Amniotic epithelial cell (primary cell): ENCODE results near the gene KDM1A.

Source experiments
- DNase-seq: peaks from one replicate; pipeline ENCODE4 v3.0.0-alpha.2; 2010; ENCODE audit warnings: low read depth

KDM1A gene

DNA sequence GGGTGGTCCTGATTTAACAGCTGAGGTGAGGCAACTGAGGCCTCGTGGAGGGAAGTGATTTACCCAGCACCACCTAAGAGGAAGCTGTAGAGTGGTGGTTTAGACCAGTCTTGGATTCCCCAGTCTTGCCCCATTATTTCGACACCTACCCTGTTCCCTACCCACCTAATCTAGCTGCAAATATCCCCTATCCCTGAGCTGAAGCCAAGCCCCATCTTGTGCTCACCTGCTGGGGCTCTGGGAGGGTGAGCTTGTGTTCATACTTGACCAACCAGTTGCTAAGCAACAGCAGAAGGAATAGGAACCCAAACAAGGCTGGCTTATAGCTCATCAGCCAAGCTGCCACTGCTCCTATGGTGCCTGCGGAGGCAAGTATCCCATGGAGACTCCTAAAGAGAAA lies 5.6 kb upstream of the KDM1A start:
- no peak for DNase-seq

DNA sequence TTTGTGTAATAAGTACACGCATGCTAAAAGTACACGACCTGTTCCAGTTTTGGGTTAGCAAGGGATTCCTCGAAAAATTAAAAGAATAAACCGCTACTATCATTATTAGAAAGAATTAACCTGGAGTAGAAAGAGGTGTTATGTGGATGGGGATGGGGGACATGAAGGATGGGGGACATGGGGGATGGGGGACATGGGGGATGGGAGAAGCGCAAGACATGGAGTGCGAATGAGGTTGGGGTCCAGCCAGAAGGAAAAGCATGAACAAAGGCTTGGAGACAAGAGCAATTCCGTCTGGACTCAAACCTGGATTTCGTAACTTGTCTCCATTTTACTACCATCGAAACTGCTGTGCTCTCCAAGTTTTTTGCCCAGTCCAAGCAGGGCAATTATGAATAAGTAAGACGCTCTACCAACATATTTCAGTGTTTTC lies 591 bp upstream of the KDM1A start:
- DNase-seq, result no peak

DNA sequence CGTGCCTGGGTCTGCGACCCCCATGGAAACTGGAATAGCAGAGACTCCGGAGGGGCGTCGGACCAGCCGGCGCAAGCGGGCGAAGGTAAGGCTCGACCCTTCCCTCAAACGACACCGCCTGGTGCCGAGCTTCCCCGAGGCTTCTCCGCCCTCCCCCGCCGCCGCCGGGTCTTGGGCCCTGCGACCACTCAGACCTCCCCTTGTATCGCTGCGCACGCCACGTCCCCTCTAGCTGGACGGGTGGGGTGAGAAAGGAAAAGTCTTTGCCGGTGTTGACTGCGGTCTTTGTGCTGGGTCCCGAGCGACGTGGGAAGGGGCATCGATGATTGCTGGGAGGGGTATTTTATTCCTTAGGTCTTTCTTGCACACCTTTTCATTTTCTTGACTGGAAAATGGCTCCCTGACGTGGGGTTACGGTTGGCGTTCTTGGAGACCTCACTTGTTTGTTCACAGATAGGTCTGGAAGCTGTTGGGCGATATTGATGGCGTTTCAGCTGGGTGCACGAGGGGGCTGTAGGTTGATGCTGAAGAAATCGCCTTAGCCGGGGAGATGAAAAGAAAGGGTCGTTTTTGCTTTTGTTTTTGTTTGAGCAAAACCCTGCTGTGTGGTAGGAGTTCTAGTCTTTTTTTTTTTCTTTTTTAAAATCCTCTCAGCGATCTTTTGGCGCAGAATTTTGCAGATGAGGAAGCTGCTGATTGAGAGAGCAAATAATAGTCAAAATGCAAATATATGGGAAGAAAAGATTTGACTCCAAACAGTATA lies 776 bp downstream of the KDM1A start:
- peak; percentile 55 for DNase-seq

DNA sequence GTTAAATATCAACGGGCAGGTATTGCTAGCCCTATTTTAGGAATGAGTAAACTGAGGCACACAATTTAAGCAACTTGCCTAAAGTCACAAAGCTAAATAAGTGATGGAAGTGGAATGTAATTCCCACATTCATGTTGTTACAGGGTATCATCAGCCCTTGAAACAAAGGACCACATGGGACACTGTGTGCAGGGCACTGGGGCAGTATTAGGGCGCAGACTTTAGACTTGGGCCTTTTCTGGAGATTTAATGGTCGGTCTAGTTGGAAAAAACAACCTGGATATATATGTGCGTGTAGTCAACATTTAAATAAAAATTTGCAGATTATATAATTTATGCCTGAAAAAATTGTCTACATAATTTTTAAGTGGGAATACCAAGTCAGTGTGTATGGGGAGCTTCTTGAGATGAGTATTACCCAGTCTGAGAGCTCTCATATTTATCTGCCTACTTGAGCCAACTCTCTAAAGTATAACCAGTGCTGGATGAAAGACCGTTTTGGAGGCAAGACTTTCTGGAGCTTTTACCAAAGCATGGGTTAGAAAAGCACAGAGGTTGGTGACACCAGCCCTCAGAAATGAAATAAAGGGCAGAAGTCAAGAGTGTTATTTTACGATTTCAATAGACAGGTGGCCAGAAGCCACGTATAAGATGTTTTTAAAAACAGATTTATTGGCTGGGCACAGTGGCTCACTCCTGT lies 1.6 kb downstream of the KDM1A start:
- peak; percentile 15 for DNase-seq

DNA sequence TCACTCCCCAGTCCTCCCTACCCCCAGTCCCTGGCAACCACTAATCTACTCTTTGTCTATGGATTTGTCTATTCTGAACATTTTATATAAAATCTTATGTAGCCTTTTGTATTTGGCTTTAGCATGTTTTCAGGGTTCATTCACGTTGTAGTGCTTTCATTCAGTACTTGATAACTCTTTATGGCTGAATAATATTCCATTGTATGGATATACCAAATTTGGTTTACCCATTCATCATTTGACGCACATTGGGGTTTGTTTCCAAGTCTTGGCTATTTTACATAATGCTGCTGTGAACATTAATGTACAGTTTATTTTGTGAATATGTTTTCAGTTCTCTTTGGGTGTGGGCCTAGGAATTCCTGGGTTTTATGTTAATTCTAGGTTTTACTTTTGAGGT lies 2.6 kb downstream of the KDM1A start:
- DNase-seq, result no peak

DNA sequence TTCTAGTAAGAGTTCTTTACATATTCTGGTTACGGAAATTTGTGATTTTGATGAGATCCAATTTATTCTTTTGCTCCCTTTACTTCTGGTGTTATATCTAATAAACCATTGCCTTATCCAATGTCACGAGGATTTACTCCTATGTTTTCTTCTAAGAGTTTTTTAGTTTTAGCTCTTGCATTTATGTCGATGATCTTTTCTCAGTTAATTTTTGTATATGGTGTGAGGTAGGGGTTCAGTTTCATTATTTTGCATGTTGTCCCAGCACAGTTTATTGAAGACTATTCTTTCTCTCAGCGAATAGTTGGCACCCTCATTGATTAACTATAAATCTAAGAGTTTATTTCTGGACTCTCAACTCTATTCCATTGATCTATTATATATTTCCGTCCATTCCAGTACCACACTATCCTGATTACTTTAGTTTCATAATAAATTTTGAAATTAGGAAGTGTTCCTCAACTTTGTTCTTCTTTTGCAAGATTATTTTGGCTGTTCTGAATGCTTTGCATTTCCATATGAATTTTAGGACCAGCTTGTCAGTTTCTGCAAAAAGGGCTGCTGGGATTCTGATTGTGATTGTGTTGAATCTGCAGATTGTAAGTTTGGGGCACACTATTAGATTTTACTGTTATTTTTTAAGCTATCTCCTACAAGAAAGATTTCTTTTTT lies 4.0 kb downstream of the KDM1A start:
- DNase-seq, result no peak

DNA sequence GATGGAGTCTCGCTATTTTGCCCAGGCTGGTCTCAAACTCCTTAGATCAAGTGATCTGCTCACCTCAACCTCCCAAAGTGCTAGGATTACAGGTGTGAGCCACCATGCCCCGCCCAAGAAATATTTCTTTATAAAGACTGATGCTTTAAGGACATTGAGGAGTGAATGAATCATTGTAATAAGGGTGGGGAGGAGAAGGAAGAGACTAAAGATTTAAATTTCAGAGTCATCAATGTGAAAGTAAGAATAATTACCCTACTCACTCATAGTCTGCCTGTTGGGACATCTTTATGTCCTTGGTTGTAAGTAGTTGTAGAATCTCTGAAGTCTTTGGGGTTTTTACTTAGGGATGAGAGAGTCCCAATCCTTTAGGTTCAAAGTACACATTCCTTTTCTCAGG lies 7.3 kb downstream of the KDM1A start:
- DNase-seq, result no peak

DNA sequence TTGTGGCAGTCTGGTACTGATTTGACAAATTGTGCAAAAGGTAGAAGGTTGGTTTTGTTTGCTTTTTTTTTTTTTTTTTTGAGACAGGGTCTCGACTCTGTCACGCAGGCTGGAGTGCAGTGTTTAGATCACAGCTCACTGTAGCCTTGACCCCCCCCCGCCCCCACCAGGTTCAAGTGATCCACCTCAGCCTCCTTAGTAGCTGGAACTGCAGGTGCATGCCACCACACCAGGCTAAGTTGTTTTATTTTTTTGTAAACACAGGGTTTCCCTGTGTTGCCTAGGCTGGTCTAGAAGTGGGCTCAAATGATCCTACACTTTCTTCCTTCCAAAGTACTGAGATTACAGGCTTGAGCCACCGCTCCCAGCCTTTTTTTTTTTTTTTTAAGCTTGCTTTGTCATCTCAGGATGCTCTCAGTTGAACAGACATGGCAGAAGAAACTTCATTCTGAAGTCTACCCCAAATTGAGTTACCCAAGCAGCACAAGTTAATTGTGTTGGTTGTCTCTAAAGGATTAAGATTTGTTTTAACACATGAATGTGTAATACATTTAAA lies 8.2 kb downstream of the KDM1A start:
- no peak for DNase-seq

DNA sequence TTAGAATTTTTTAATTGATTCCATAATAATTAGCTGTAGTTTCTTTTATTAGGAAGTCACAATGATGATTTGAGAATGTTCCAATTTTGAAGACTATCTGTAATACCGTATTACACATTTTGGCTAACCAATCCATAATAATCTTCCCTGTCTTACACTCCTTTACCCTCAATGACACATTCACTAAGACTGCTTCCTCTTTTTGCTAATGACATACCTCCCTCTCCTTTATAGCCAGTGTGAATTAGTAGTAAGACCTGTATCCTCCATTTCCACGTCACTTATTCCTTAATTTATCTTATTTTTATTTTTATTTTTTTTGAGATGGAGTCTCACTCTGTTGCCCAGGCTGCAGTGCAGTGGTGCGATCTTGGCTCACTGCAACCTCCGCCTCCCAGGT lies 10.1 kb downstream of the KDM1A start:
- DNase-seq, result no peak

DNA sequence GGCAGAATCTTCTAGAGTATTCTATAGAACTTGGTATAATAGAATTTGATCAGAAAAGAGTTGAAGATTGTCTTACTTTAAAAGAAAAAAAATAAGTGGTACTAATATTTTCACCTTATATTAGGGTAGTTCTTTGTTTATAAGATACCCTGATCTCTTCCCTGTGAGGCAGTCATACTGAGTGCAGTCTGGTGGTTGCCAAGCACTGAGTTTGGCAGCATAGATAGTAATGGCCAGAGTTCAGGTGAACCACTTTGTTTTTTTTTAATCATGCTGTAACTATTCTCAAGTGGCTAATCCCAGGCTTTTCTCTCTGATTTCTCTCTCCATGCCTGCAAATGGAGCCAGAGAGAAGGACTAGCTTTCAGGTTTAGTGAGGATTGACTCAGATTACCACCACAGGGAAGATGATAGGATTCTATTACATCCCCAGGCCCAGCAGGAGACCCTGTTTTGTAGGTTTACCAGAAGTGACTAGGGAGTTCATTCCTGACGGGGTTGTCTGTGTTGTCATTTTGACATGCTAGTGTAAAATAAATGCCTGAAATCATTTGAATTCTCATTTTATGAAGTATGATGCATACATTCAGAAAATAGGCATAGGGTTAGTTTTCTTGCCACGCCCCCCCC lies 16.7 kb downstream of the KDM1A start:
- DNase-seq, result no peak

DNA sequence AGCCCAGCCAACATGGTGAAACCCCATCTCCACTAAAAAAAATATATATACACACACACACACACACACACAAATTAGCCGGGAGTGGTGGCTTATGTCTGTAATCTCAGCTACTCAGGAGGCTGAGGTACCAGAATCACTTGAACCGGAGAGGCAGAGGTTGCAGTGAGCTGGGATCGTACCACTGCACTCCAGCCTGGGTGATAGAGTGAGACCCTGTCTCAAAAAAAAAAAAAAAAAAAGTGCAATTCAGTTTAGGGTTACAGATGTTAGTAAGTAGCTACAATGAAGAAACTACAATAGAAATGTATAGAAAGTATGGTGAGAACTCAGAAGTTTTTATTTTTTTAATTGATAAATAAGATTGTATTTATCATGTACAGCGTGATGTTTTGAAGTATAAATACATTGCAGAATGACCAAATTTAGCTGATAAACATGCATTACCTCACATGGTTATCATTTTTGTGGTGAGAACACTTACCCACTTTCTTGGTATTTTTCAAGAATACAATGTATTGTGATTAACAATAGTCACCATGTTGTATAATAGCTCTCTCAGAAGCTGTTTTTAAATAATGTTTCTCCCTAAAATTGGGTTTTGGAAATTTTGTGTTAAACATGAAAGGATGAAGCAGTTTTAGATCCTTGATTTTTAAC lies 17.9 kb downstream of the KDM1A start:
- DNase-seq, result peak; percentile 72

DNA sequence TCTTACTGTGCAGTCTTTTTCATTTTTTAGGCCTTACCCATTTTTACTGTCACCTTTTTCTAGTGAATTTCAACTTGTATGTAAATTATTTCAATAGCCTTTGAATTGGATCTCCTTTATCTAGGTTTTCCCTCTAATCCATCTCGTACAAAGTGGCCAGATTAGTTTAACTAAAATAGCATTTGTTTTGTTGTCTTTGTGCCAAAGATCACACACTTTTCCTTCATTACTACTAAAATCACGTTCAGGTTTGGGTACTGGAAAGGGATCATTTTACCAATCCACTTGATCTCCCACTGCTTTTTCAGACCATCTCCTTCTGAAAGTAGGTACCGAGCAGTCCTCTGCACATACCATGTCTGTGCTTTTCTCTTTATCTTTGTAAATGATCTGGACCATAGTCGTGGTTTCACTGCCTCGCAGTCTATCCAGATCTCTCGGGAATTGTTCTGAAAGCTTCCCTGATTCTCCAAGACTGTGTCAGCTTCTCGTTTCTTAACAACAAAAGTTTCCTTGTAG lies 20.1 kb downstream of the KDM1A start:
- DNase-seq, result no peak

DNA sequence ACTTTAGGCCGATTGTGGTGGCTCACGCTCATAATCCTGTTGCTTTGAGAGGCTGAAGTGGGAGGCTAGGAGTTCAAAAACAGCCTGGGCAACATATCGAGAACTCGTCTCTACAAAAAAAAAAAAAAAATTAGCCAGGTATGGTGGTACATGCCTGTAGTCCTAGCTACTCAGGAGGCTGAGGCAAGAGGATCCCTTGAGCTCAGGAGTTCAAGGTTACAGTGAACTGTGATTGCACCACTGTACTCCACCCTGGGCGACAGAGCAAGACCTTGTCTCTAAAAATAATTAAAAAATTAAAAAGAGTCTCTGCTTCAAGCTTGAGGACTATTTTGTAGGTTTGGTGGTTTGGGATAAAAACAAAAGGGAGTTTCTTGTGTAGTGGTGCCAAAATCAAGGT lies 21.2 kb downstream of the KDM1A start:
- DNase-seq, result no peak

DNA sequence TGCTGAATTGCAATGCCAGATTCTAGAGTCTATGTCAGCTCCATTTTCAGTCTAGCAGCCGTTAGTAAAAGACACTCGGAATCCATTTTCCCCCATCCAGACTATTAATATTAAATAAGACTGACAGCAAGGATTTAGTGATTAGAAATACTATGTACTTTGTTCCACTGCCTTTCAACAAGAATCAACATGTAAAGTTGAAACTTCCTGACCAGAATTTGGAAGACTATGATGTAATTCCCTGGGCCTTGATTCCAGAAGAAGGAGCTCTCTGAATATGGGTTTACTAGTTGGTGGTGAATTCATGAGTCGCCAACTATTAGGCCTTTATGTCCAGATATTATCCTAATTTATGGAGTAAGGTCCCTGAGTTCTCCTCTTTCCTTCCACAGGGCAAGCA lies 24.8 kb downstream of the KDM1A start:
- no peak for DNase-seq

DNA sequence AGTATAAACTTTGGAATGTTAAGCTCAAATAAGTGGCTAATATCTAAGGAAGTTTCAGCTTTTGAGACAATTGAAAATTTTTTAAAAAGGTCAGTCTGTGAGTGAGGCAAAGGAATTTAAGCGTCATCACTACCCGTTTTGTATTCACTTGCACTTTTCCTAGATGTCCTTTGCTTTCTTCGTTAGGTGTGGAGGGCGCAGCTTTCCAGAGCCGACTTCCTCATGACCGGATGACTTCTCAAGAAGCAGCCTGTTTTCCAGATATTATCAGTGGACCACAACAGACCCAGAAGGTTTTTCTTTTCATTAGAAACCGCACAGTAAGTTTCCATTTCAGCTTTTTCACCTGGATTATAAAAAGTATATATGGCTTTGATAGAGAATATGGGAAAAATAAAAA lies 30.9 kb downstream of the KDM1A start:
- no peak for DNase-seq

DNA sequence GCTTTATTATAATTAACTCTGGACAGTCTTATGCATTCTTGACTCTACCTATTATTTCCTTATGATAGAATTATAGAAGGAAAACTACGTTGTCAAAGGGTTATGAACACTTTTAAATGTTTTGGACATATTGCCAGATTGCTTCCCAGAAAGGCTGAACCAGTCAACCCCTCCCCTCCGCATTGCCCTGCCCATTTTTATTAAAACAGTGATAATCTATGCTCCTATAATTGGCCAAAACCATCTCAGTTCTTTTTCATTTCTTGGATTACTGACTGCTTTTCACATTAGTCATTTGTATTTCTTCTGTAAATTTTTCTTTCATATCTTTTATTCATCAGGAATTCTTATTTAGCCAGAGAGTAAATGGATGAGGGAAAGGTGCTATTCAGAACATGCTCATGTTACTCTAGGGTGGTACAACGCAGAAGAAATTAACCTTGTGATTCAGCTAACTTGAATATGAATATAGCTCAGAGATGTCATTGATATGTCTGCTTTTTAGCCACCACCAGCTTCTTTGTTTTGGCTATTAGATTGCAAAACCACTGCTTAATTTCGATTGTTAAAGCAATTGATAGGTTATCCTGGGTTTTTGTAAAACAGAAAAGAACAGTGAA lies 32.1 kb downstream of the KDM1A start:
- no peak for DNase-seq

DNA sequence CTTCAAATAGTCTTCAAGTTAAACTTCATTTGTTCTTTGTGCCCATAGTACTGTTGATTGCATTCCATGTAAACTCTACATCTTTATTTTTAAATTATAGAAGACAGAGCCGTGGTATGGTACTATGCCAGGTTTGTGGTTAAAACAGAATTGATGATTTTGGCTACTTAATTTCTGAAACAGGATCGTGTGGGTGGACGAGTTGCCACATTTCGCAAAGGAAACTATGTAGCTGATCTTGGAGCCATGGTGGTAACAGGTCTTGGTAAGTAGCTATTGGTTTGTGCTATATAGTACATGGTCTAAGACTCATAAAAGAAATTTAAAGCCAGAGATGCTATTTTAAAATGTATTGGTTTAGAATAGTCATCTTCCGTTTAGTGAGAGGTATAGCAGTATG lies 38.0 kb downstream of the KDM1A start:
- no peak for DNase-seq

DNA sequence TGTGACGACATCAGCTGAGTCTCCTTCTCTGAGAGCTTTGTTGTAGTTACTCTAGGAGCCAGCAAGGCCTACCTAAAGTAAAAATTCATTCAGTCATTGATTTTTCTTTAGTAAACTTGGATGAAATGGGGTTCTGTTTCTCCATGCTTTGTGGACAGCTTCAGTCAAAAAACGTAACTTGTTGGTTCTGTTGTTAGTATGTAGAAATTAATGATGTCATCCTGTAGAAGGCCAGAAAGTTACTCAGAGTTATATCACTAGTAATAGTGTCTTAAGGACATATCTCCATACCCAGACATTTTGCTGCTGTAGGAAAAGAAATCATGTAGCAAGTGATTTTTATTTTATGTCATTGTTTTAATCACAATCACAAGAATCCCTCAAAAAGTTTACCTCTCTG lies 43.0 kb downstream of the KDM1A start:
- DNase-seq, result peak; percentile 43

DNA sequence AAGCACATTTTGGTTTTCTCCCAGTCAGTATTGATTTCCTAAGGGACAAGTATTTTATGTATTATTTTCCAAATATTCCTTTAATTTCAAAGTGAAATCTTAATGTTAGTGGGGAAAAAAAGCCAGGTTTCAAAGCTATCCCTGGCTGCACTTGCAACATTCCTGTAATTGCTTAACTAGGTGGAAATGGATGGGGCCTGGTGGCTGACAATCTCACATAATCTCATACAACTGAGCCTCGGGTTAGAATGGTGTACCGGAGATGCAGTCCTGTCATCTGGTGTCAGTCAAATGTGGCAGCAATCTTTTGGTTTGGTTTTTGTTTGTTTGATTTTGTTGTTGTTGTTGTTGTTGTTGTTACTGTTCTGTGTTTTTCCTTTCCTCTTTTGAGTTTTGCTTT lies 46.1 kb downstream of the KDM1A start:
- peak; percentile 14 for DNase-seq

DNA sequence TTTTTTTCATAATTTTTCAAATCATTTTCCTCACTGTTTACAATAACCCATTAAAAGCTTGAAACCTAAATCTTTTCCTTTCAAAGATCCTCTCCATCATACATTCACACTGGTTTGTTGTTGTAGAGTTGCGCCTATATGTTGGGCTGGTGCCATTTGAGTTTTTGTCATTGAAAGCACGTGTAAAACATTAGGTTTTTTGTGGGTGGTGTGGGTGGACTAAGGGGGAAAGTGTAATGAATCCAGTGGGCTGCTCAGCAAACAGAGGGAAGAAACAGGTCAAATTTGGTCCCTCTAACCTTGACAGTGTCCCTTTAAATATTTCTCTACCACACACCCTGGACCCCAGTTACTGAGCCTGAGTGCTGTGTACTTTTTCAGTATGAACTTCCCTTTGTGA lies 46.8 kb downstream of the KDM1A start:
- DNase-seq, result no peak

DNA sequence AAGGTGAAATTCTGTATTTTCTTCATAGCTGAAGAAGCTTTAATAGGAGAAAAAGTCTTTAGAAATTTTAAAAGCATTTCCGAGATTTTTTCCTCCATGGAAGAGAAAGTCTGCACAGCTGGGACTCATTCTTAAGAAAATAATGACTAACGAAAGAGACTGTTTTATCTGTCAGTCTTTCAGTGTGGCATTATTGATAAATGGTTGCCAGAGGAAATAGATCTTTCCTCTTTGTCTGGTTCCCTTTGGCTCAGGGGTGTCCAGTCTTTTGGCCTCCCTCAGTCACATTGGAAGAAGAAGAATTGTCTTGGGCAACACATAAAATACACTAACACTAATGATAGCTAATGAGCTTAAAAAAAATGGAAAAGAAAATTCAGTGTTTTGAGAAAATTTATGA lies 49.9 kb downstream of the KDM1A start:
- no peak for DNase-seq
